ENCODE data around the gene DGLUCY.

The DGLUCY gene

GRCh38 chr14:91125801-91126200 is 11.9 kb downstream of the DGLUCY start:
- no peak for DNase-seq (ENCODE audit: low read depth)
- H3K4me3 ChIP-seq (ENCODE audit: low read depth, low read length), result no peak overlapping the region
- TF ChIP-seq CTCF (IDR thresholded peaks at IDR 0.05; ENCODE audit: low read depth, low read length, missing control alignments), result no peak

- DNase-seq (ENCODE audit: low read depth), result no peak
- H3K4me3 ChIP-seq (ENCODE audit: low read depth, low read length), result no peak overlapping the region
- TF ChIP-seq CTCF (IDR thresholded peaks at IDR 0.05; ENCODE audit: low read depth, low read length, missing control alignments), result no peak
Measured at GRCh38 chr14:91126761-91127160, 12.9 kb downstream of the DGLUCY start.

GRCh38 chr14:91127401-91127801 is 13.5 kb downstream of the DGLUCY start:
- no peak for DNase-seq (ENCODE audit: low read depth)
- TF ChIP-seq CTCF (IDR thresholded peaks at IDR 0.05; ENCODE audit: low read depth, low read length, missing control alignments), result no peak
- H3K4me3 ChIP-seq (ENCODE audit: low read depth, low read length), result no peak overlapping the region

GRCh38 chr14:91127924-91128323 is 14.1 kb downstream of the DGLUCY start:
- TF ChIP-seq CTCF (IDR thresholded peaks at IDR 0.05; ENCODE audit: low read depth, low read length, missing control alignments), result no peak
- no peak overlapping the region for H3K4me3 ChIP-seq (ENCODE audit: low read depth, low read length)
- no peak for DNase-seq (ENCODE audit: low read depth)

- TF ChIP-seq CTCF (IDR thresholded peaks at IDR 0.05; ENCODE audit: low read depth, low read length, missing control alignments), result no peak
- DNase-seq (ENCODE audit: low read depth), result no peak
- H3K4me3 ChIP-seq (ENCODE audit: low read depth, low read length), result no peak overlapping the region
Measured at GRCh38 chr14:91128699-91129098, 14.8 kb downstream of the DGLUCY start.

- no peak for TF ChIP-seq CTCF (IDR thresholded peaks at IDR 0.05; ENCODE audit: low read depth, low read length, missing control alignments)
Measured at GRCh38 chr14:91129261-91129660, 15.4 kb downstream of the DGLUCY start.

GRCh38 chr14:91135039-91135438 is 21.2 kb downstream of the DGLUCY start:
- H3K4me3 ChIP-seq (ENCODE audit: low read depth, low read length), result no peak overlapping the region
- TF ChIP-seq CTCF (IDR thresholded peaks at IDR 0.05; ENCODE audit: low read depth, low read length, missing control alignments), result no peak
- DNase-seq (ENCODE audit: low read depth), result no peak

More at GRCh38 chr14:91129261-91129660, 15.4 kb downstream of the DGLUCY start:
- DNase-seq (ENCODE audit: low read depth), result no peak
- H3K4me3 ChIP-seq (ENCODE audit: low read depth, low read length), result no peak overlapping the region
